ENCODE measurements around the gene ELMO1. TPM values are rescaled to one million over a fixed set of nuclear protein-coding genes. Genes with fewer than 3 reads are reported as not detected.

Gene ELMO1
- total RNA-seq, 1 experiment from 2014 or later = 7.8 TPM

DNA sequence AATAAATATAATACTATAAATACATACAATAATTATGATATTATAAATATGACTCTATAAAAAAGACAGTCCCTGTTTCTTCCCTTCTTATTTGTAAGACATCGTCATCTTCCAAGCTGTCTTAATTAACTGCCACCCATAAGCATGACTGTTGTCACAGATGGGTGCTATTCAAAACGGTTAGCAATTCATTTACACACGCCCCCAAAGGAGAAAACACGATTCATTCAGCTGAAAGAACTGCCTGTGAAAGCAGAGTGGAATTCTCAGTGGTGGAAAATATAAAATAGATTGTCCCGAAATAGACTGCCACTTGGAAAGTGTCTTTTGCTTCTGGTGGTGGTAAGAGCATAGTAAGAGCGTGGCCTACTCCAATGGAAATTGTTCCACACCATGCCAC is 48.9 kb upstream of the ELMO1 start:
- no peak overlapping the region for H3K27ac Mint-ChIP-seq
- DNase-seq = no peak
- Histone ChIP-seq H2BK120ac (ENCODE audit: low read depth, low read length, poor library complexity, severe bottlenecking) (no peak overlapping the region), H2BK15ac (ENCODE audit: low read depth, low read length) (no peak overlapping the region), H3K9me3 (ENCODE audit: control insufficient read depth, low read depth, low read length) (no peaks in the 10 kb centered on the region), H3K4me1 (ENCODE audit: insufficient read depth, low read length) (no peaks in the 10 kb centered on the region; the same call in 1 of the 2 replicates), H2BK20ac (ENCODE audit: low read depth, low read length, poor library complexity, severe bottlenecking) (no peak overlapping the region), H3K4ac (ENCODE audit: low read depth, low read length) (no peak overlapping the region), H2BK12ac (ENCODE audit: insufficient read length, low read depth, low read length) (no peak overlapping the region), H3K9ac (ENCODE audit: extremely low read depth, insufficient read length, low read length) (no peak overlapping the region), H3K27me3 (ENCODE audit: insufficient read depth, low read length) (no peaks in the 10 kb centered on the region), H3K56ac (ENCODE audit: insufficient read length, low read depth, low read length) (no peak overlapping the region), H4K5ac (ENCODE audit: insufficient read length, low read depth, low read length) (no peak overlapping the region), H3K23me2 (ENCODE audit: insufficient read length, low read depth, low read length, poor library complexity, severe bottlenecking) (no peaks in the 10 kb centered on the region), H3K27ac (ENCODE audit: insufficient read length, low read depth, low read length) (no peak overlapping the region), H4K8ac (replicated peaks; ENCODE audit: insufficient read length, low read depth, low read length) (no peak overlapping the region), H4K91ac (ENCODE audit: insufficient read length, low read depth, low read length) (no peak overlapping the region), H2AK5ac (ENCODE audit: insufficient read length, low read length) (no peak overlapping the region), H3K4me2 (ENCODE audit: insufficient read depth, insufficient read length, low read length) (no peak overlapping the region), H4K20me1 (ENCODE audit: control insufficient read depth, insufficient read depth, insufficient read length) (no peaks in the 10 kb centered on the region), H3K79me1 (ENCODE audit: insufficient read depth, low read depth, low read length, poor library complexity, severe bottlenecking) (no peaks in the 10 kb centered on the region), H2BK5ac (ENCODE audit: insufficient read length, low read length) (no peak overlapping the region), H3K23ac (ENCODE audit: insufficient read length, low read depth, low read length) (no peak overlapping the region), H3T11ph (ENCODE audit: low read length) (no peak overlapping the region), H2AFZ (ENCODE audit: low read length) (no peak overlapping the region), H3K14ac (ENCODE audit: insufficient read depth, low read length) (no peak overlapping the region), H3K79me2 (ENCODE audit: insufficient read depth, low read length) (no peaks in the 10 kb centered on the region; the same call in 1 of the 2 replicates), H3K18ac (ENCODE audit: insufficient read length, low read depth, low read length) (no peak overlapping the region)
- no peak overlapping the region for H3K4me3 Mint-ChIP-seq
- peaks cover 18 to 27% of the 10 kb centered on the region in 2 experiments for H3K4me1 Mint-ChIP-seq
- H3K27me3 Mint-ChIP-seq (ENCODE audit: low read depth) = no peaks in the 10 kb centered on the region; the same call in 1 of the 2 replicates
- TF ChIP-seq, protein P1, sequence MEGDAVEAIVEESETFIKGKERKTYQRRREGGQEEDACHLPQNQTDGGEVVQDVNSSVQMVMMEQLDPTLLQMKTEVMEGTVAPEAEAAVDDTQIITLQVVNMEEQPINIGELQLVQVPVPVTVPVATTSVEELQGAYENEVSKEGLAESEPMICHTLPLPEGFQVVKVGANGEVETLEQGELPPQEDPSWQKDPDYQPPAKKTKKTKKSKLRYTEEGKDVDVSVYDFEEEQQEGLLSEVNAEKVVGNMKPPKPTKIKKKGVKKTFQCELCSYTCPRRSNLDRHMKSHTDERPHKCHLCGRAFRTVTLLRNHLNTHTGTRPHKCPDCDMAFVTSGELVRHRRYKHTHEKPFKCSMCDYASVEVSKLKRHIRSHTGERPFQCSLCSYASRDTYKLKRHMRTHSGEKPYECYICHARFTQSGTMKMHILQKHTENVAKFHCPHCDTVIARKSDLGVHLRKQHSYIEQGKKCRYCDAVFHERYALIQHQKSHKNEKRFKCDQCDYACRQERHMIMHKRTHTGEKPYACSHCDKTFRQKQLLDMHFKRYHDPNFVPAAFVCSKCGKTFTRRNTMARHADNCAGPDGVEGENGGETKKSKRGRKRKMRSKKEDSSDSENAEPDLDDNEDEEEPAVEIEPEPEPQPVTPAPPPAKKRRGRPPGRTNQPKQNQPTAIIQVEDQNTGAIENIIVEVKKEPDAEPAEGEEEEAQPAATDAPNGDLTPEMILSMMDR (conservative IDR thresholded peaks at IDR 0.05) = no peak
- H3K9me3 Mint-ChIP-seq = no peaks in the 10 kb centered on the region
- no peaks in the 10 kb centered on the region for H3K36me3 Mint-ChIP-seq (ENCODE audit: insufficient read depth in 1 of 3, low read depth in 3 of 3)
- no CpG with 5 or more reads among the region's 6 CpGs for WGBS (ENCODE audit: extremely low coverage, insufficient read length, low lambda C conversion rate)
